Fibroblast of upper back skin (primary cell): ENCODE results near the gene GRAMD2A.
A peak's percentile ranks its signal among the peaks of the same experiment; 100 is the strongest.

Source experiments
- DNase-seq: peaks from one replicate; pipeline ENCODE4 v3.0.0-alpha.2; 2013

The GRAMD2A gene

DNA sequence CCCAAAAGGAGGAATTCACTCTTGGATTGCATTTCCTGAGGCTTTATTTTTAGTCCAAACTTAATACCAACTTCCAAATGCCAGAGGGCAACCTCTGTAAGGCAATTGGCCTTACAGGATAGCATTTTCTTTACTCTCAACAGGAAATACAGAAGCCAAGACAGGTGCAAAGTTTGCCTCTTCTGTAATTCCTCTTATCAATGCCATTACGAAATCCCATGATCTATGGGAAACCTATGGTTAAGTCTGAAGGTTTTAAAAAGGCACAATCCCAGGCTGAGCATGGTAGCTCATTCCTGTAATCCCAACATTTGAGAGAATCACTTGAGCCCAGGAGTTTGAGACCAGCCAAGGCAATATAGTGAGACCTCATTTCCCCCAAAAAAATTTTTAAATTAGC lies 18.5 kb upstream of the GRAMD2A start:
- no peak for DNase-seq

DNA sequence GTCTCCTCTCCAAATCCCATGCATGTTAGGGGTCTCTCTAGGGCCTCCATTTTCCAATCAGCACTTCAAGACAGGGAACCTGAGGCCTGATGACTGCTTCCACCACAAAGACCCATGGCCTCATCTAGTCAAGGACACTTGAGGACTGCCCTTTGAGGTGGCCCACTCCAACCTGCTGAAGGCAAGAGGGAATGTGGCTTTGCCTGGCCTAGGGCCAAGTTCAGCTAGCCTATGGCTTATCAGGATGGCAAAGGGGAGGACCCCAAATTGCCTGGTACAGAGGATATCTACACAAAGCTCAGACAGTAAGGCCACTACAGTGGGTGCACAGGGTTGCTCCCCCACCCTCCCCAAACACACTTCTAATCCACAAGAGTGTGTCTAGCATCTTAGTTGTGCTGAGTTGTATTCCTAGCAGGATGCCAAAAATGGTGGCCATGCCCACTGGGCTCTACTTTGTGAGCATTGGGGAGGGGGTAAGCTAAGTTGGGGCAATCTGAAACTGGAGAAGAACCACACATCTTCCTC lies 10.0 kb upstream of the GRAMD2A start:
- no peak for DNase-seq

DNA sequence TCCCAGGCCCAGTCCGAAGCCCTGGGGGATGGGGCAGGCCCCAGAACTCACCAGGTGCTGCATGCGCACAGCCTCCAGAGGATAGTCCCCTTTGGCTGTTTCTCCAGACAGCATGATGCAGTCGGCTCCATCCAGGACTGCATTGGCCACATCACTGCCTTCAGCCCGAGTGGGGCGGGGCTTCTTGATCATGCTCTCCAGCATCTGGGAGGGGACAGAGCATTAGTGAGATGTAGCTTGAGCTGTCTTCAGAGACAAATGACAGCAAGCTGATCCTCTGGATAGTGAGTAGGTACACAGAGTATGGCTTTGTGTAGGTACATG lies 9.1 kb upstream of the GRAMD2A start:
- no peak for DNase-seq

DNA sequence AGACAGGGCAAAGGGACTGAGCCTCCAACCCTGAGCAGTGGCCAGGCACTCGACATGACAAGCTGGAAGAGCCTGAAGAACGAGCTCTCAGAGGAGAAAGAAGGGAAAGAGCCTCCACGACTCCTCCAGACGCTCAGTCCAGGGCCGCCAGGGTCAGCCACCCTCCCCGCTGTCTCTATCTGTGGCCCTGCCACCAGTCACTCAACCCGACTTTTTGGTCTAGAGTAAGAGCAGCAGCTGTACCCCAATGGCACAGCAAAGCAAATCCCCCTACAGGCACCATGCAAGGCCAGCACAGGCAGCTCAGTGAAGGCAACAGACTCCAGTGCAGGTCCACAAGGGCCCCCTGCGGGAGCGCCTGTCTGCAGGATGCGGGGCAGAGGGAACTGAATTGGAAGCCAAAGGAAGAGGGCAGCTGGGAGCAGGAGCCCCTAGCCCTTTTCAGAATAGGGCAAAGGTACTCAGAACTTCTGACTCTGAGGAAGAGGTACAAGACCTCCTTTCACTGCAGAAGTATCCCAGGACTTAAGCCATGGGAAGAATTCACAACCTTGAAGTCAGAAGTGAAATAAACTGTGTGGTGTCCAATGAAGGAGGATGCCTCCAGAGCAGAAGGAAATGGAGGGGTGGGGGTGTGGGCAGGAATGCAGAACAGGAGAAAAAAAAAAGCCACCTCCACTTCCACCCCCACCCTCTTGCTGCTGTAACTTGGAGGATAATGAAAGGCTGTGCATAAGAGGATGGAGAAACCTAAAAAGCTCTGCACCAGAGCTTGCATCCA lies 8.5 kb upstream of the GRAMD2A start:
- DNase-seq, result no peak

DNA sequence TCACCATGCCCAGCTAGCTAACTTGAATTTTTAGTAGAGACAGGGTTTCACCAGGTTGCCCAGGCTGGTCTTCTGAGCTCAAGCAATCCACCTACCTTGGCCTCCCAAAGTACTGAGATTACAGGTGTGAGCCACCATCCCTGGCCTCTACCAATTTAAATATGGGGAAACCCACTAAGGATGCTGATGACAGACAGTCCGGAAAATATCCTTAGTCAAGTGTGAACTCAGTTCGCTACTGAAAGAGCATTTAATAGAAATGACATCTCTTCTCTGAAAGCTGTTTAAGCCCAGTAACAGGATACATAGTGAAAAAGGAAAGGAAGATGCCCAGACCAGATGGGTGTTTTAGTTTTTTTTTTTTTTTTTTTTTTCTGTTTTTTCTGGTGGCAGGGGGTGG lies 7.7 kb upstream of the GRAMD2A start:
- no peak for DNase-seq

DNA sequence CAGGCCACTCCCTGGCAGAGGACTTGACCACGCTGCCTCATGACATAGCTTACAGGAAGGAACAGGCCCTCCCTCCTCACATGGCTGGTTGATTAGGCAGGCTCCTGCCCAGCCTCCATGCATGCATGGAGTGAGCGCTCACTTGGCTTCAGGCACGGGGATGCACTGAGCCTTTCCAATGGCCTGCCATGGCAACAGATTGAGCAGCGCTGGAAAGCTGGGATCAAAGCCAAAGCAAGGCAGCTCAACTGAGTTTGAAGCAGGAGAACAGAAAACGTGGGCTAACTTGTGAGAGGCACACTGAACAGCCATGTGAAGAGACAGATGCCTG lies 5.9 kb upstream of the GRAMD2A start:
- DNase-seq, result peak; percentile 72

DNA sequence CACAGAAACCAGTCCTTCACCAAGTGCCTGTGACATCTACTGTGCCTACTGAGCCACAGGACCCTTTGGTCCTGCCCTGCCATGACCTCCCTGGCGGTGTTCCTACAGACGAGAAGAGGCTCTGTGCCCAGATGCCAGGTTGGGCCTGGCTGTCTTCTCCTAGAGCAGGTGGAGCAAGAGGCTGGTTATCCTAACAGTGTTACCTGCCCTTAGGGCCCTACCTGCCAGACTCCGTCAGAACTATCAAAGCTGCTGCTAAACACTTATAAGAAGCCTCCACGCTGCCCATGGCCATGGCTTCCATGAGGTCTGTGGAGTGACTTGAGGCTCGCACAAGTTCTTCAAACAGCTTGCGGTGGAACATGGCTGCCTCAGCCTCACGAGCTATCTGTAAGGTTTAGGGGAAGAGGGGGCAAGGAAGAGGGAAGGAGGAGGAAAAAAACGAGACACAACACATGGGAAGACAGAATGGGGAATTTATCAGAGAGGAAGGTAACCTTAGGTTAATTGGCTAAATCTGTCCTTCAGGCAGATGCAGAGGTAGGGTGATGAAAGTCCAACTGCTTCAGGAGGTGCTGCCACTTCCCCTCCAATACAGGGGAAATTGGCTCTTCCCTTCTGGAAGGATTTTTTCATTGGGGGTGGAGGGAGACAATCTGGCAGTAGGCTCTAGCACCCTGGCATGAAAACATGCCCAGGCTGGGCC lies 5.4 kb upstream of the GRAMD2A start:
- no peak for DNase-seq

DNA sequence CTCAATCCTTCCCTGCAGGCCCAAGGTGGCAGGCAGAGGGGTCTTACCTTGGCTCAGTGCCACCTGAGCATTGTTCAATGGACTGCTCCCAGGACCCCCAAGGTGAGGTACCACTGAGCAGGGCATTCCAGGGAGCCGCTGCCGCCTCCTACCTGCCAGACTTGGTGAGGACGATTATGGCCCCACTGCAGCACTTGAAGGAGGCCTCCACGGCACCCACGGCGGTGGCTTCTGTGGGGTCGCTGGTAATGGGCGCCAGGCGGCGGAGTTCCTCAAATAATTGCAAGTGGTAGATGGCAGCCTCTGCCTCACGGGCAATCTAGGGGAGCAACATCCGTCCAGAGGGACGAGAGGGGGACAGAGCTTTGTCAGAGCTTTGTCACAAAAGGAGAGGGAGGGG lies 4.7 kb upstream of the GRAMD2A start:
- DNase-seq, result no peak

DNA sequence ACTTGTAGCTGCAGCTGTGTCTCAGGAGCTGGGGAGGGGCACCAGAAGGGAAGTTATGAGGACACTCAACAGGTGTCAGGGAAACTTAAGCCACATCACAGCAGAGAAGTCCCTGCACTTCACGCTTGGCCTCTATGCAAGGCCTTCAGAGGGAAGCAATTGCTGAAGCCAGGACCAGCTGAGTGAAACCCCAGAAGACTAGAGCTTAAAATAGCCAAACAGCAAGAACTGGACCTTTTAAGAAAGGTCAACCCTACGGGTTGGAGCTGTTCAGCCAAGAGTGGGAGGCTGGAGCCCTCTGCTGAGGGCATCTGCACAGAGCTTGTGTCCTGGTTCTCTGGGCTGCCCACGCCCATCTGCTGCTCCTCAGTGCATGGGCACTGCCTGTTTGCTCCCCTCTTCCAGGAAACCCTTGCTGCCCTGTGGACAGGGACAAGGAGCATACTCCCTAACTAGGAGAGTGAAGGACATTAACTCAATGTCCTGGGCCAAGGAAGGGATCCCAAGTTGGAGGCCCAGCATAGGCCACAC lies 3.9 kb upstream of the GRAMD2A start:
- DNase-seq, result no peak

DNA sequence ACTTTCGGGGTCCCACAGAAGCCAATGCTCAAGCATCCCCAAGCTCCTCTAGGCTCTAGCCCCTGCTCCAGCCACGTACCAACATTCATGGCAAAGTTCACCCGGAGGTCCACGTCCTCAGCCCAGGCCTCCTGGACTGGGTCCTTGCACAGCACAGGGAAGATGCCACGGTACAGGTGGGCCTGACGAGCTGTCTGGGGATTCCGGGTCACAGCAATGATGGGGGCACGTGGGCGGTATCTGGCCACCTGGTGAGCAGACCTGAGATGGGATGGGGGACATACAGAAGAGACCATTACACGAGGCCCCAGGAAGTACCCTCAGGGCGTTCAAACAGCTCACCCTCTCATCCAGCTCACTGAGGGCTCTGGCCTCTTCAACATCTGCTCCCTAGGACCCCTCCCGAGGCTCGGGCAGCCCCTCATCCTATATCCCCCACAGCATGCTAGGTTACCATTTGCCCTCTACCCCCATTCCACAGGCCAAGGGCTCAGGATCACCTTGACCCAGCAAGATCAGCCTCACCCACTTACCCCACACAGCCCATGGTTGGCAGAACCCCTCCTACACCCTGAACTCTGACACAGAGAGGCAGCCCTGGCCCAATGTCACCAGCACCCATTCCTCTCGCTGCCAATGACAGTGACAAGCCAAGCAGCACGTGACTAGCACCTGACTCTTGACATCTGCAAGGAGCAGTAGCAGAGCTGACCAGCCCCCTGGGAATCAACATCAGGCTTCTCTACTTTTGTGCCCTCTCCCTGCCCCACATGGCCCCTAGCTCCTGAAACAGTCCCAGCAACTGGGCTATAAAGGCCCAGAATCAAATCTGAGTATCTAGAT lies 3.0 kb upstream of the GRAMD2A start:
- no peak for DNase-seq

DNA sequence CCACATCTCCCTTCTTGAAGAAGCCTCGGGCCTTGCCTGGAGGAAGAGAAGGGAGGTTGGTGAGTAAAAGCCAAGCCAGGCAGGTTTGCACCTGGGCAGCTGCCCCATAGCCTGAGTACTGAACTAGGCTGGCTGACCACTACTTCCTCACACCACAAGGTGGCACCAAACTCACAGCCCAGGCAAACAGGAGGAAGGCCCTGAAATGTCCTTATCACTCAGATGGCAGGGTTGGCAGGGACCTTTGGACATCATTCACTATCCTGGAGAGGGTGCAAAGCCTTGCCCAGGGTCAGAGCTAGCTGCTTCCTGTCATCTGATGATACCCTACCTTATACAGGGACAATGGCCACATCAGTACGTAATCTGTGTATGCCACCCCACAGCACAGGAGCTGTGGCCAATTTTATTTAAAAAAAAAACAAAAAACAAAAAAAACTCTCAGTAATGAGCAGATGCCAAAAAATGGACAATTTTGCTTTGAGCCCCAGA lies 2.2 kb upstream of the GRAMD2A start:
- peak; percentile 70 for DNase-seq

DNA sequence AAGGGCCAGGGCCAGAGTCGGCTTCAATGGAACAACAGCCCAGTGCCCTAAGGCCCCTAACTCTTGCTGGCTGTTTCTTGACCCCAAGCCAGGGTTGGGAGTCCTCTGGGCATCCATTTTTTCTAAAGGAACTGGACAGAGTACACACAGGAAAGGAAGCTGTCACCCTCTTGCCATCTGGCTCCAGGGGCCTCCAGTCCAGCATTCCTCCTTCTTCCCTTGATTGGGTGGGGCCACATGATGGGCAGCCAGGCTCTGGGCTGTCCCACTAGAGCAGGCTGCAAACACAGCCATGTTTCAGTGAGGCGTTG lies 1.6 kb upstream of the GRAMD2A start:
- no peak for DNase-seq

DNA sequence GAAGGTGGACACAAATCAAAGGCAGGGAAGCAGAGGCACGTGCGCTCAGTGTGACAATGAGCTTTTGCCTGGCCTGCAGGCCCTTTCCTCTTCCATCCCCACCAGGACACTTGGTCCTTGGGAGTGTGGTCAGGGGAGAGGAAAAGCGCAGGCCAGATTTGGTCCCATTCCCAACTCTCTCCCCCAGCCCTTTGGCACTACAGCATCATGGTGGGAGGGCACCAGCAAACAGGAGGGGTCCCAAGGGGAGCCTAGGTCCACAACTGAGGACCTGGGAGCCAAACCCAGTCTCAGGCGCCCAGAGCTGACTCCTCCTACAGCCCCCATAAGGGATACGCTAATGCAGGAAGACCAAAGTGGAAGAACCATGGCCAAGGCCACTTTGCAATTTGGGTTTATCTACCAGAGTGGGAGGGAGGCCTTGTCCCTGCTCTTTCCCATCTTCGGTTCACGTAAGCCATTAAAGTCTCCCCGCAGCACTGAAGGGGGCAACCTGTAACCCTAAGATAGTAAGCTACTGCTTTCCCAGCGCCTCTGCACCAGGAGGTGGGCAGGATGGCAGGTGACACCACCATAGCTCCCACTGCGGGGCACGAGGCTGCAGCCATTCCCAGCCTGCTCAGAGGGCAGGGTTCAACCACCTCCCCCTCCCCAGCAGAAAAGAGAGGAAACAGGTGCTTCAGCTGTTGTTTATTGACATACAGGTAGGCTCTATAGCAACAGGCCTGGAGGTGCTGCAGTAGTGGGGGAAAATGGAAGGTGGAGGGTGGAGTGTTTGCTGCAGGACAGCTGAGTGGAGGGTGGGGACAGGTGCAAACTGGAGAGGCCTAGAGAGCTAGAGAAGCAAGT lies 993 bp upstream of the GRAMD2A start:
- DNase-seq, result no peak

DNA sequence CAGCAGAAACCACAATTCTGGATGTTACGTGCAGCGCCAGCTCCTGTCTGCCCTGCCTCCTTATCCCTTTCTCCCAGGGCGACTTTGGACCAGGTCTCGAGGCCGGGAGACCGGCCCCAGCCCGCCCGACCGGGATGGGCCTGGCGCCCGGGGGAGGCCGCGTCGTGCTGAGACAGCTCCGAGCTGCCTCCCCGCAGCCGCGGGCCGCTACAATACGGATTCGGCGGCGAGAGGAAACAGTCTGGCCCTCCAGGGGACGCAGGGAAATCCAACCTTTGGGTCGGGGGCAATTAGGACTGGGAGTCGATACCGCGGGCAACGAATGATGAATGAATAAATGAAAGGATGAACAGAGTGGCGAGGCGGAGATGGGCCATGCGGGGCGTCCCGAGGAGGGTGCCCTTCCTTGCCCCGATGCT lies 537 bp downstream of the GRAMD2A start:
- no peak for DNase-seq

DNA sequence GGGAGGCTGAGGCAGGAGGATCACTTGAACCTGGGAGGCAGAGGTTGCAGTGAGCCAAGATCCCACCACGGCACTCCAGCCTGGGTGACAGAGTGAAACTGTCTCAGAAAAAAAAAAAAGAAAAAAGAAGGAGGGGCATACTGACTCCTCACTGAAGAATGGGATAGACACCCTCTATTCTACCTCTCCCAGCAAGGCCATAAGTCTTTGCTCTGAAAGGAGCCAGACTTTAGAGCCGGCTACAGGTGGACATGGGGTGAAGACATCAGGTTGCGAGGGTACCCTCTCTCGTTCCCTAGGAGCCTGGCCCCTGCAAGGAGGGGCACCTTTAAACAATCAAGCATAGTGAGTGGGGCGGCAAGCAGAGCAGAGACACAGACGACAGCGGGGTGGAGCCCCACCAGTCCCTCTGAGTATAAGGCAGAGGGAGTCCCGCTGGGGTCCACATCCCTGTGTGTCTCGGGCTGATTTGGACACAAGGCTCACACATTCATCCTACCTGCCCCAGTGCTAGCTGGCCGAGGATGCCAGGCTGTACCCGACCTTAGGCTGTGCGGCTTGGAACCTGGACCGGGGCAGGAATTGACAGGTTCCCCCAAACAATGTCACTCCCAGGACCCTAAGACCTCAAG lies 1.1 kb downstream of the GRAMD2A start:
- DNase-seq, result no peak

DNA sequence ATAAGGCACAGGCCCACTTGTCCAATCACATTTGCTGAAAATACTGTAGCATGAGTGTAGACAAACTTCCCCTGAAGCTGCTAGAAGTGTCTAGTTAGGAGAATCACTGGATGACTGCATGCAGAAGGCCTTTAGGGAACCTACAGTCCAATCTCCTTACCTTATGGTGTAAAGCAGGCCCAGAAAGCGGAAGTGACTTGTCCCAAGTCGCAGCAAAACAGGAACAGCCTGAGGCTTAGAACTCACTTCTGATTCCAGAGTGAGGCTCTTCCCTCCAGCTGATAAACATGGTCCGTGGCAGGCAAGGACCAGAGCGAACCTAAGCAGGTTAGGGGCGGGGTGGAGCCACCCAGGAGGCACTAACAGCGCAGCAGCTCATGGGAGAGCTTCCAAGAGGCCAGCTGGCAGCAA lies 2.5 kb downstream of the GRAMD2A start:
- DNase-seq, result no peak

DNA sequence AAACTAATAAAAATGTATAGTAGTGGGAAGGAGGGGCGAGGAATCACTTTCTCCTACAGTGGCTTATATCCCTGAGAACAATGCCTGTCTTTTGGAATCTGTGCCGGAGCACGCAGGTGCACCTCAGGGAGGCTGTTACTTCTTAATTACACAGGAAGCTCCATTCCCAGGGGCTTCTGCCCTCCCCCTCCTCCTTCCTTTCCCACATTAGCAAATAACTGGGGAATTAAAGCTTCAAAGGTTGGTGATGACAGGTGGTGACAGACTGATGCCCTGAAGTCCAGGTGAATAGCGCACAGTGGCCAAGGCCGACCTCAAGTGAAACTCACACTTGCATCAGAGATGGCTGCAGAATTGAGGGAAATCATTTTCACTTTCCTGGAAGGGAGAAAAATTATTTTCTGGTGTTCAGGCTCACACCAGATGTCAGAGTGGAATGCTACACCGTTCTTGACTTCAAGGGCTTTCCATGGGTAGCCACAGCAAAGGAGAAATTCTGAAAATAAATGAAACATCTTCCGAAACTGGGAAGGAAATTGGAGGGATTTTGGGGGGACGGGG lies 3.7 kb downstream of the GRAMD2A start:
- no peak for DNase-seq

DNA sequence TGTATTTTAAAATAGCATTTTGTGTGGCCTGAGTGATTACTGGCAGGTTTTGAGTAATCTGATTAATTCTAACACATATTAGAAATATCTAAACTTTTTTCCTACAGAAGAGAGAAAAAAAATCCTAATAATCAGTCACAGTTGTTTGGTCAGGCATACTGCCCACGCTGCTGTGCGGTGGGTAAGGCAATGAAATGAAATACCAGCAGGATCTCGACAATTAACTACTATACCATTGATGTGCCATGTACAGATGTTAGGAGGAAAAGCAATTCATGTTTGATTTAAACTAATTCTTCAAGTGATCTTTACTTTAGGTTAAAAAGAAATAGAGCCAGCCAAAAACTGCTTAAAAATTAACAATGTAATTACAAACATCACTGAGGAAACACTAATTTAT lies 5.2 kb downstream of the GRAMD2A start:
- no peak for DNase-seq

DNA sequence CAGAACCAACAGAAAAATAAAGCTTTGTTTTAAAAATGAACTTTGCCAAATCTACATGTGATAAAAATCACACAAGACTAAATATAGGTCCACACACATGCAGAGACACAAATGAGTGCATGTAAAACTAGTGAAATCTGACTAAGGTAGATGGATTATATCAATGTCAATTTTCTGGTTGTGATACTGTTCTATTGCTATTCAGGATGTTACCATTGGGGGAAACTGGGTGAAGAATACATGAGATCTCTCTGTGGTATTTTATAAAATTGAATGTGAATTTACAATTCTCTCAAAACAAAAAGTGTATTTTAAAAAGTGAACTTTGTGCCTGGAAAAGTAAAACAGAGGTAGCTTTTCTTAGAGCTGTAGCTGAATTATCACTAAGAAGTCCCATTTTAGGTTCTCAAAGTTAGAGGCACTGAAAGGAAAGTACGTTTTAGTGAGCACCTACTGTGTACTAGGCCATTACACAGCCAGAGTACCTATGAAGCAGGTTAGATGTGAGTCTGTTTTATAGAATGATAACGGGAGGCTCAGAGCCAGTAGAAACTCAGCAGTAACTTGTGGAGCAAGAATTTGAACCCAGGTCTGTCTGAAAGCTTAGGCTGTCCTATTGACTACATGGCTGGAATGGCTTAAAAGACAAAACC lies 8.2 kb downstream of the GRAMD2A start:
- no peak for DNase-seq

DNA sequence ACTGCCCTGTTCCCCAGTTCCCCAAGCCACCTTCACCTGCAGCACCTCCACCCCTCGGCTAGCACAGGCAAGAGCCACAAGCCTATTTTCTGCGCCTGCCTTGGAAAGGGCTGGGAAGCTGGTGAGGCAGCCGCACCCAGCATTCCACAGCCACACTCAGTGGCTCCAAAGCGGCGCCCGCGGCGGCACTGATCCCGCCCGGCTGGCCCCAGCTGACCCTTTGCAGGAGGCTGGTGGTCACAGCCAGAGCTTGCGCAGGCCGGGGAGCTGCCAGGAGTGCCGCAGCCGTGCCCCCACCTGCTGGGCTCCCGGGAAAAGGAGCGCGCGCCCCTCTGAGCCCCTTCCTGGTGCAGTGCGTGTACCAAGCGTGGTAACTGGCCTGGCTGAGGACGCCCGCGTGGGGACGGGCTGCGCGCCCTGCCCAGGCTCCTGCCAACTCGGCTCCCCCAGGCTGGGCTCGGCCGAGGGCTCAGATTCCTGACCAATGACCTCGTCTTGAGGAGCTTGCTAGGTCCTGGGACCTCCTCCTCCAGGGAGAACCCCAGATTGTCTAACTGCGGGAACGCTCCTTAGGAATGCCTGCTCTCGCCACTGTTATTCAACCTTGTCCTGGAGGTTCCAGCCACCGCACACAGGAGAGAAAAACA lies 13.3 kb downstream of the GRAMD2A start:
- DNase-seq, result no peak

DNA sequence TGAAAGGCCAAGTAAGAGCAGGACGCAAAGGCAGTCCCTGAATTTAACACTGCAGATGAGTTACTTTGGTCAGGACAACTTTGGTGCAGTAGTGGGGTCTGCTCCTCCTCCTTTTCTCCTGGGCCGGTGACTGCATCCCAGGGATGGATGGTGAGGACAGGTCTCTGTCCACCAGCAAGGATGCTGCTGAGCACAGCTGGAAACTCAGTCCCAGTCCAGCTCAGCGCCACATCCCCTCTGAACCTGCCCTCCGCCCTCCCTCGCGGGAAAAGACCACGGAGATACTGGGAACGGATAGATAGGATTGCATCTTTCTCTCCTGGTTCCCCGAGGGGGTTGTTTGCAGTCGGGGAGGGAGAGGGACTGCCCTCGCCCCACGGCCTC lies 13.8 kb downstream of the GRAMD2A start:
- no peak for DNase-seq
